GM06990 (cell line): Measurements from ENCODE around the gene SPATA16.
"Not testable (repeated sequence)": the region's sequence is repeated elsewhere in the genome, so short reads cannot be mapped to it uniquely, and the experiment has no call there.

Source experiments
- DNase-seq: peaks from one replicate; pipeline ENCODE4 v3.0.0-alpha.2; 2011; ENCODE audit not compliant: insufficient read length; ENCODE audit errors: extremely low read depth
- H3K27me3 ChIP-seq: replicated peaks from 2 replicates; pipeline ENCODE4 v1.6.0; 2011; ENCODE audit warnings: low read length; ENCODE audit not compliant: control insufficient read depth, insufficient read depth
- H3K36me3 ChIP-seq: 2 replicates; pipeline ENCODE4 v1.5.1; 2011; ENCODE audit warnings: low read length; ENCODE audit not compliant: control insufficient read depth, insufficient read depth
- H3K4me3 ChIP-seq: replicated peaks from 2 replicates; pipeline ENCODE4 v1.5.1; 2011; ENCODE audit warnings: low read depth, mild to moderate bottlenecking, control low read depth, low read length
- TF ChIP-seq, protein P1 (sequence below): IDR thresholded peaks from 2 replicates; pipeline ENCODE4 v1.5.1; 2011; ENCODE audit warnings: low read length, control low read depth, mild to moderate bottlenecking, inconsistent platforms; ENCODE audit not compliant: insufficient read depth, poor library complexity, severe bottlenecking

Gene SPATA16

GRCh38 chr3:173140986-173141385 is at the start of gene SPATA16:
Gene SPATA16 (minus strand): TSS chr3:173141235. CDS start chr3:173117731, 23,504 bp downstream.
- peak; percentile 5 for DNase-seq
- TF ChIP-seq, protein P1, sequence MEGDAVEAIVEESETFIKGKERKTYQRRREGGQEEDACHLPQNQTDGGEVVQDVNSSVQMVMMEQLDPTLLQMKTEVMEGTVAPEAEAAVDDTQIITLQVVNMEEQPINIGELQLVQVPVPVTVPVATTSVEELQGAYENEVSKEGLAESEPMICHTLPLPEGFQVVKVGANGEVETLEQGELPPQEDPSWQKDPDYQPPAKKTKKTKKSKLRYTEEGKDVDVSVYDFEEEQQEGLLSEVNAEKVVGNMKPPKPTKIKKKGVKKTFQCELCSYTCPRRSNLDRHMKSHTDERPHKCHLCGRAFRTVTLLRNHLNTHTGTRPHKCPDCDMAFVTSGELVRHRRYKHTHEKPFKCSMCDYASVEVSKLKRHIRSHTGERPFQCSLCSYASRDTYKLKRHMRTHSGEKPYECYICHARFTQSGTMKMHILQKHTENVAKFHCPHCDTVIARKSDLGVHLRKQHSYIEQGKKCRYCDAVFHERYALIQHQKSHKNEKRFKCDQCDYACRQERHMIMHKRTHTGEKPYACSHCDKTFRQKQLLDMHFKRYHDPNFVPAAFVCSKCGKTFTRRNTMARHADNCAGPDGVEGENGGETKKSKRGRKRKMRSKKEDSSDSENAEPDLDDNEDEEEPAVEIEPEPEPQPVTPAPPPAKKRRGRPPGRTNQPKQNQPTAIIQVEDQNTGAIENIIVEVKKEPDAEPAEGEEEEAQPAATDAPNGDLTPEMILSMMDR, result no peak
- Histone ChIP-seq H3K27me3 (no peaks in the 10 kb centered on the region), H3K36me3 (no peaks in the 10 kb centered on the region), H3K4me3 (no peak within 1 kb of the TSS)

GRCh38 chr3:173183022-173183421 is 42.0 kb upstream of the SPATA16 start:
- not testable (repeated sequence) for H3K27me3 ChIP-seq, H3K4me3 ChIP-seq, H3K36me3 ChIP-seq, DNase-seq

DNA sequence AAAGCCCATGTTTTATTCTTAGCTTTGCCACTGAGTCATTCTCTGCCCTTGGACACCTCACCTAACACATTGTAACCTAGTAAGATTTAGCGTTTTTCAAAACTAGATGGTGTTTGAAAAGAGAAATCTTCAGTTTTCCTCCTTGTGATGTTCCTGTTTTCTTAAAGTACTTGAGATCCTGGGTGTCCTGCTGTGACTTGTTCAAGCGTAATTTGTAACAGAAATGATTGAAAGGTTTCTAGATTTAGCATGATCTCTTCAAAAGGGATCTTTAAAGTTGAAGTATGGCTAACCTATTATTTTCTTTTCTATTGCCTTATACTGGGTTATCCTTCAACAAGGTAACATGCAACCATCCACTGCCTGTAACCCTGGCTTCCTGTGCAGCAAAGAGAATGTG is 32.6 kb upstream of the SPATA16 start:
- H3K27me3 ChIP-seq, result no peaks in the 10 kb centered on the region
- TF ChIP-seq, protein P1, result no peak
- no peaks in the 10 kb centered on the region for H3K36me3 ChIP-seq
- H3K4me3 ChIP-seq, result no peak overlapping the region
- DNase-seq, result no peak

- not testable (repeated sequence) for H3K27me3 ChIP-seq, H3K36me3 ChIP-seq, DNase-seq, H3K4me3 ChIP-seq
Observed at GRCh38 chr3:173159139-173159538, 18.1 kb upstream of the SPATA16 start.

- not testable (repeated sequence) for H3K36me3 ChIP-seq, H3K4me3 ChIP-seq, H3K27me3 ChIP-seq, DNase-seq
Observed at GRCh38 chr3:173156533-173156932, 15.5 kb upstream of the SPATA16 start.

DNA sequence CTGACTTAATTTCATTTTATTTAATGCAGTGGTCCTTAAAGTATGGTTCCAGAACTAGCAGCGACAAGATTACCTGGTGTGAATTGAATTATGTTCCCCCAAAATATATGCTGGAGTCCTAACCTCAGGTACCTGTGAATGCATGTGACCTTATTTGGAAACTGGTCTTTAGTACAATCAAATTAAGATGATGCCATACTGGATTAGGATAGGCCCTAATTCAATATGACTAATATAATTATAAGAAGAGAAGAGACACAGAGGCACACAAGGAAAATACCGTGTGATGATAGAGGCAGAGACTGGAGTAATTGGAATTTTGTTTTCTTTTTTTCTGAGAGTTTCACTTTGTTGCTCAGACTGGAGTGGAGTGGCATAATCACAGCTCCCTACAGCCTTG is 12.6 kb upstream of the SPATA16 start:
- TF ChIP-seq, protein P1, result no peak

GRCh38 chr3:173139420-173139819 is 1.6 kb downstream of the SPATA16 start:
- TF ChIP-seq, protein P1, result no peak
- H3K4me3 ChIP-seq, result no peak overlapping the region
- no peaks in the 10 kb centered on the region for H3K36me3 ChIP-seq
- no peak for DNase-seq
- no peaks in the 10 kb centered on the region for H3K27me3 ChIP-seq

More for the DNA sequence above, 12.6 kb upstream of the SPATA16 start:
- H3K27me3 ChIP-seq, result no peaks in the 10 kb centered on the region
- H3K4me3 ChIP-seq, result no peak overlapping the region
- H3K36me3 ChIP-seq, result no peaks in the 10 kb centered on the region
- no peak for DNase-seq
